Thyroid gland (tissue), 4 donors: ENCODE data around the gene CCR8.

ENCODE experiments used
- CTCF ChIP-seq, 6 experiments: fragments of 200-600 bp in 3 of 6; fragments of 450-650 bp in 3 of 6; sonication (generic) in 3 of 6; IDR thresholded peaks; one replicate each; pipeline ENCODE4 v1.5.1; 2016 to 2019; ENCODE audit warnings: antibody characterized with exemption in 6 of 6, mild to moderate bottlenecking in 2 of 6, inconsistent platforms in 1 of 6, moderate library complexity in 1 of 6
- POLR2A ChIP-seq, 2 donors: fragments of 450-650 bp; IDR thresholded peaks; one replicate each; pipeline ENCODE4 v1.6.1; 2017; ENCODE audit warnings: antibody characterized with exemption in 2 of 2, mild to moderate bottlenecking in 2 of 2, moderate library complexity in 1 of 2

- TF ChIP-seq POLR2A (IDR thresholded peaks at IDR 0.05) (no peak), CTCF (IDR thresholded peaks at IDR 0.05) (no peak)
These were observed 47.6 kb downstream of the CCR8 start for GRCh38 chr3:39376959-39377634.
